Hindlimb muscle (tissue), 1 donor: Measurements from ENCODE around the gene CSNK2A1. TPM values are rescaled to one million over a fixed set of nuclear protein-coding genes. Genes with fewer than 3 reads are reported as not detected.

Experiments
- DNase-seq: peaks from one replicate; pipeline ENCODE4 v3.0.0-alpha.2; 2013
- polyA plus RNA-seq: library from polyadenylated mRNA; unstranded; fragments of 120-200 nt; gene quantifications from one replicate; pipeline ENCODE4 v1.2.1, GENCODE V29; 2013; ENCODE audit not compliant: insufficient read length

Gene CSNK2A1
- polyA plus RNA-seq, 1 donor: 111 TPM

GRCh38 chr20:563187-563586 is 19.6 kb upstream of the CSNK2A1 start:
- DNase-seq: no peak

DNA sequence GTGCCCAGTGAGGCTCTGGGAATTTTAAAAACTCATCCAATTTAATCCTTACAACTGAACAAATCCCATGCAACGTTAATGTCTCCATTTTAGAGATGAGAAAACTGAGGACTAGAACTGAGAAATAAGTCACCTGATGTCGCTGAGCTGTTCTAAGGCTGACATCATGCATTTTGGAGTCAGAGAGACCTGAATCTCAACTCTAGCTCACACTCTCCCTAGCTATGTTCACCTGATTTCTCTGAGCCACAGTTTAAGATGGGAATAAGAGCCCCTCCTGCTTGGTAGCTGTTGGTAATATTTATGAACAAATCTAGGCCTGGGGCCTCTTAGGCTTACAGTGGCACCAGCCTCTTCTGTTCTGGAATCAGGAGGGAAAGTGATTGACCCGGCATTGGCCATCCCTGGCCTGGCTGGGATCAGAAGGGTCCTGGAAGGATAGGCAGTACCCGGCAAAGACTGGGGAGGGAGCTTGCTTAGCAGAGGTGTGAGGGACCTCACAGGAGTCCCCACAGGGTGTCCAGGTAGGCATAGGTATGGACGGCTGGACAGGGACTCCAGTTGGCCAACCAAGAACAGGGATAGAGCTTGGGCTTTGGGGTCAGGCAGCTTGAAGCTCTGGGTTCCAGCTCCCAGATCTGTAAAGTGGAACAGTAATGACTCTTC is 18.8 kb upstream of the CSNK2A1 start:
- no peak for DNase-seq

GRCh38 chr20:561437-562231 is 18.0 kb upstream of the CSNK2A1 start:
- peak; percentile 64 for DNase-seq

DNA sequence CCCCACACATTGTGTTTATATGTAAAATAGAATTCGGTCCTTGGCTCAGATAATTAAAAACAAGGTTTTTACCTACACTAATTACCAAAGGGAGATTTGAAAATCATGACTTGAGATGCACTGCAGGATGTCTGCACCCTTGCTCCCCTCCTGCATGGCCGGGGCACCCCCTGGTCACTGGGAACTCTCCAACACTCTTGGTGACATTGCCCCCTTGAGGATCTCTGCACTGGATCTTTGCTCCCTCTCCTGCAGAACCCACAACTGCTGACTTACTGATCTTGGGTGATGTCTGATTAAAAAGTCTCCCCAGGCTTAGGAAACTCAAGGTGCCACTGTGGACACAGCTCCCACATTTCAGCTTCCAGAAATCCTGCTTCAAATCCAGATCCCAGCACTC is 17.1 kb upstream of the CSNK2A1 start:
- DNase-seq: no peak

GRCh38 chr20:558117-558516 is 14.5 kb upstream of the CSNK2A1 start:
- no peak for DNase-seq

- no peak for DNase-seq
These were observed 13.4 kb upstream of the CSNK2A1 start for GRCh38 chr20:556984-557383.

DNA sequence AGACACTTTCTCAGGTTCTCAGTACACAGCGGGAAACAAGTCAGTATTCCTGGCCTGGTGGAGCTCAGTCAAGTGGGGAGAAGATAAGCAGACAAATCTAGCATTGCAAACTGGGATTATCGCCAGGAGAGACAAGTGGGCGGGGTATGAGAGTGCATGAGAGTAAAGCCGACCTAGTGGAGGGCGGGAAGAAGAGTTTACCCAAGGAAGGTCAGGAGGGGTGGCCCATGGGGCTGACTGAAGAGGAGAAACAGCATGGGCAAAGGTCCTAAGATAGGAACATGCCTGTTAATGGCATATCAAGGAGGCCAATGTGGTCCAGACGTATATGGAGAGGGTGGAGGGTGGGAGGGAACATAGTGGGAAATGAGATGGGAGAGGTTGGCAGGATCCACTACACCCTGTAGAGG is 12.4 kb upstream of the CSNK2A1 start:
- no peak for DNase-seq

DNA sequence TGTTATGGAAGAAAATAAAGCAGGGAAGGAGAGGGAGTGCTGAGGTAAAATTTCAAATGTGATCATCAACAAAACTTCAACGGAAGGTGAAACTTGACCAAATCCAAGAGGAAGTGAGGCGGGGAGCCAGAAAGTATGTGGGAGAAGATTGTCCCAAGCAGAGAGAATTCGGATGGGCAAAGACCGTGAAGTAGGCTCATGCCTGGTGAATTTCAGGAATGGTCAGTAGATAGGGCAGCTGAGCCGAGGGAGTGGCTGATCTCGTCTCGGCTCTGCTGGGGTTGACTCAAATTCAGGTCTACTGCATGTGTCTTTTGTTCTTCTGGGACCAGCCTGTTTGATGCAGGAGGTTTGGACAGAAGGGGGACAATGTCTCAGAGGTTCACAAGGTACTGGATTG is 7.0 kb upstream of the CSNK2A1 start:
- DNase-seq: no peak

DNA sequence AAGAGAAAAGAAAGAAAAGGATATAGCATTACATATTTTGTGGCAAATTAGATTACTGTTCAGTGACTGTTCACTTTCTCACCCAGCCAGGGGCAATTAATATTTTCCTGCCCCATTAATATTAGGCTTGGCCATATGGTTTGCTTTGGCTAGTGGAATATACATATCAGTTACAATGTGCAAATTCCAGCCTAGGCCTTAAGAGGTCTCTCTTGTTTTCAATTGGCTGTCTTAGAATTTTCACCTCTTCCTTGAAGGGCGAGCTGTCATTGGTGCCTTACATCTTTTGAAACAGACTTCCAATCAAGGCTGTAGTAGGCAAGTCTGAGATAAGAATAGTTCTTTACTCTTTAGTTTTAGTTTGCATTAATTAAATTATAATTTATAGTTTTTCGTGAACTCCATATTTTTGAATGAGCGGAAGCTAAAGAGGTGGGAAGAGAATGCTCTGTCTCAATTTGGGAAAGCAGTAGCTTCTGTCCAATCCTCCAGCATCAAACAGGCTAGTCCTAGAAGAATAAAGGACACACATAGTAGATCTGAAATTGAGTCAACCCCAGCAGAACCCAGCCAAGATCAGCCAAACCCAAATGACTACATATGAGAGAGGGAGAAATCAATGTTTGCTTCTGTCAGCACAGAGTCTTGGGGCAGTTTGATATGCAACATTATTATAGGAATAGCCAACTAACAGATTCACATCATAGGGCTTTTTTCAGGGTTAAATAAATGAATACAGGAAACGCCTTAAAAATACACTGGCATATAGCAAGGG is 6.3 kb upstream of the CSNK2A1 start:
- no peak for DNase-seq

DNA sequence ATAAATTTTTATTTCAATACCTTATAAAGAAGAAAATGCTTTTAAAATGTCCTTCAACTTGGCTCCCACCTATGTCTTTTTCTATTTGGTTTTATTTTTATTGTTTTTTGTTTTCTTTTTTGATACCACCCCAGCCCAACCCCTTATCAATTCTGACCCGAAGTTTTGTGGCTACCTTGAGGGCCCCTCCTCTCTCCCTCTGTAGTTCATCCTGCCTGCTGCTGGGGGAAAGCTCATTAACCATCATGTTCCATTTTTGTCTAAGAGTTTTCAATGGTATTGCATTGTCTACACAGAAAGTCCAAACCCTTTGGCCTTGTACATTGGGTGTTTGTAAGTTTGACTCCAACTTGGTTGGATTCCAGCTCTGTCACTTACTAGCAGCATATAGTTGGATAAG is 5.3 kb upstream of the CSNK2A1 start:
- no peak for DNase-seq

- DNase-seq: no peak
These were observed 3.8 kb upstream of the CSNK2A1 start for GRCh38 chr20:547394-547793.

DNA sequence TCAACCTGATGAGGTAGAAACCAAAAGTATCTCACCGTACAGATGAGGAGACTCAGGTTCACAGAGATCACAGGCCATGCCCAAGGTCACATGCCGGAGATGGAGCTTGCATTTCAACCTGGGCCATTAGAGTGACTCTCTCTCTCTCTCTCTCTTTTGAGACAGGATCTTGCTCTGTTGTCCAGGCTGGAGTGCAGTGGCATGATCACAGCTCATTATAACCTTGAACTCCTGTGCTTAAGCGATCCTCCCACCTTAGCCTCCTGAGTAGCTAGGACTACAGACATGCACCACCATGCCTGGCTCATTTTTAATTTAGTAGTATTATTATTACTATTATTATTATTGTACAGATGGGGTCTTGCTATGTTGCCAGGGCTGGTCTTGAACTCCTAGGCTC is 2.8 kb upstream of the CSNK2A1 start:
- DNase-seq: no peak

DNA sequence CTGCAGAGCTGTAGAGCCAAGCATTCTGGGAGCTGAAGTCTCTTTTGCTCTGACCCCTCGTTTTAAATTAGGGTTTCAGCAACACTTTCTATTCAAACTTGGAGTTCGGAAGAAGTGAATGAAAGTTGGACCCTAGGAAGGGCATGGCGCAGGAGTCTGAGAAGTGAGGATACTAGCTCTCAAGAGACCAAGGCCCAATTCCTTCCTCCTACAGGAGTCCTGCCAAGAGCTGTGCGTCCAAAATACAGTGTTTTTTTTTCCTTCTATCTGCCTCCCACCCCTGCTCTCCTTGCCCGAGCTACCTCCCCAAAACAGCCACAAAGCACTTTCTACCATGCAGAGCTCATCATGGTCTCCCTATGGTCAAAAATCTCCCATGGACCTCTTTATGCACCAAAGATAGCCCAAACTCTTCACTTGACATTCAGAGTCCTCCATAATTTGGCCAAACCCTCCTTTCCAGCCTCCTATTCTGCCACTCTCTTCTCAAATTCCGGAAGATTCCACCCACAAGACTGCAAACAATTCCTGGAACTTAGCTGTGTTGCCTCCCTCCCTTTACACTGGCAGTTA is 649 bp upstream of the CSNK2A1 start:
- DNase-seq: no peak

- DNase-seq: no peak
These were observed 717 bp downstream of the CSNK2A1 start for GRCh38 chr20:542777-543368.

DNA sequence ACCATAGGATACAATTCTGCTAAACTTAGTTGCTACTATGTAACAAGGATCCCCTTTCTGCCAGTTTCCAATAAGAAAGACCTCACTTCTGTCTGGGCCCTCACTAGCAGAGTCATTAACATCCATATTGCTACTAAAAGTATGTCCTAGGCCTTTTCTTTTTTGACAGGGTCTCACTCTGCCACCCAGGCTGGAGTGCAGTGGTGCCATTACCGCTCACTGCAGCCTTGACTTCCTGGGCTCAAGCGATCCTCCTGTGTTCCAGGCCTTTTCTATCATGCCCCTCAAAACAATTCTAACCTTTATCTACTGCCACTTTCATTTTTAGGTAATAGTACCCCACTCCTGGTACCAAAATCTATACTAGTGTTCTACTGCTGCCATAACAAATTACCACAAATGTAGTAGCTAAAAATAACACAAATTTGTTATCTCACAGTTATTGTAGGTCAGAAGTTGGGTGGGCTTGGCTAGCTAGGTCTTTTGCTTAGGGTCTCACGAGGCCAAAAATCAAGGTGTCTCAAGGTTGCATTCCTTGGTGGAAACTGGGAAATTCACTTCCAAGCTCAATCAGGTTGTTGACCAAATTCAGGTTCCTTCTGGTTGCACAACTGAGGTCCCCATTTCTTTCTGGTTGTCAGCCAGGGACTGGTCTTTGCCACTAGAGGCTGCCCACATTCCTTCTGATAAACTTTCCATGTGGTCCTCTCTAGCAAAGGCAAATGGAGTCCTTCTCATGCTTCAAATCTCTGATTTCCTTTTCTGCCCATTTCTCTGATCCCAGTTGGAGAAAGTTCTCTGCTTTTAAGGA is 3.0 kb downstream of the CSNK2A1 start:
- no peak for DNase-seq

- no peak for DNase-seq
These were observed 3.7 kb downstream of the CSNK2A1 start for GRCh38 chr20:539848-540247.

DNA sequence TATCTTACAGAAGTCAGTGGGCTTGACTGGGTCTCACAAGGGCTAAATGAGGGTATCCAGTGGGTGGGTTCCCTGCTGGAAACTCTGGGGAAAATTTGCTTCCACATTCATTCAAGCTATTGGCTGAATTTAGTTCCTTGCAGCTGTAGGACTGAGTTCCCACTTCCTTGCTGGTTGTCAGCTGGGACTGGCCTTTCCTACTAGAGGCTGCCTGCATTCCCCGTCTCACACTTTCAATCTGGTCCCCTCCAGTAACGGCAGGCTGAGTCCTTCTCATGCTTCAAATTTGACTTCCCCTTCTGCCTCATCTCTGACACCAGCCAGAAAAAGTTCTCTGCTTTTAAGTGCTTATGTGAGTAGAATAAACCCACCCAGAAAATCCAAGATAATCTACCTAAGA is 4.4 kb downstream of the CSNK2A1 start:
- no peak for DNase-seq

GRCh38 chr20:537983-538382 is 5.6 kb downstream of the CSNK2A1 start:
- DNase-seq: no peak

- DNase-seq: no peak
These were observed 7.1 kb downstream of the CSNK2A1 start for GRCh38 chr20:536426-537010.

GRCh38 chr20:535958-536357 is 7.6 kb downstream of the CSNK2A1 start:
- no peak for DNase-seq

GRCh38 chr20:533526-533925 is 10.1 kb downstream of the CSNK2A1 start:
- no peak for DNase-seq

DNA sequence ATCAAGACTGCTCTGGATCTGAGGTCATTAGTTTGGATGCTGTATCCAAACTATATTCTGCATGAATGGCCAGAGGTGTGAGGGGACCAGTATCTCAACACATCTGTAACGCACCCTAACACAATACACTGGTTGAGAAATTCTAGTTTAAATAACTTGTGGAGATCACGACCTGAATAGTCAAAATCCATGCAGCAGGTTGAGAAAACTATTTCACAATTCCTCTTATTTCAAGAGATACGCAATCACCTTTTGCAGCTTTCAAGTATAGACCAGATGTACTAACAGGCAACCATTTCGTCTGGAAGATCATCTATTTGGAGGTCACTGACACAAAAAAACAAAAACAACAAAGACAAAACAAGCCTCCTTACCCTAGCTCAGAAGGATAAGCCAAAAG is 11.1 kb downstream of the CSNK2A1 start:
- no peak for DNase-seq
